Tibial nerve (tissue), 4 donors: ENCODE data around the gene ASF1B. TPM values are rescaled to one million over a fixed set of nuclear protein-coding genes. Genes with fewer than 3 reads are reported as not detected.
A peak's percentile ranks its signal among the peaks of the same experiment; 100 is the strongest.

Experiments
- DNase-seq, 2 donors: peaks; one replicate each; pipeline ENCODE4 v3.0.0-alpha.2; 2019; ENCODE audit warnings: low spot score in 2 of 2
- H3K27ac ChIP-seq, 4 donors: fragments of 200-600 bp; sonication (generic) in 3 of 4; one replicate each; pipeline ENCODE4 v1.5.1; 2017 to 2019; ENCODE audit warnings: mild to moderate bottlenecking in 1 of 4
- H3K27me3 ChIP-seq, 2 donors: fragments of 200-600 bp; sonication (generic) in 1 of 2; one replicate each; pipeline versions ENCODE4 v1.5.1 to v1.6.0; 2017 to 2019
- H3K36me3 ChIP-seq, 3 donors: fragments of 200-600 bp; sonication (generic); one replicate each; pipeline ENCODE4 v1.5.1; 2018 to 2019
- H3K4me1 ChIP-seq, 4 donors: fragments of 200-600 bp; sonication (generic) in 3 of 4; one replicate each; pipeline ENCODE4 v1.5.1; 2017 to 2019
- H3K4me3 ChIP-seq, 4 donors: fragments of 200-600 bp; sonication (generic) in 3 of 4; one replicate each; pipeline ENCODE4 v1.5.1; 2017 to 2019; ENCODE audit warnings: mild to moderate bottlenecking in 1 of 4, moderate library complexity in 1 of 4
- H3K9me3 ChIP-seq, 4 donors: fragments of 200-600 bp; sonication (generic) in 3 of 4; one replicate each; pipeline ENCODE4 v1.5.1; 2017 to 2019
- CTCF ChIP-seq, 5 experiments: fragments of 200-600 bp in 3 of 5; fragments of 450-650 bp in 2 of 5; sonication (generic) in 3 of 5; IDR thresholded peaks; one replicate each; pipeline ENCODE4 v1.5.1; 2016 to 2019; ENCODE audit warnings: antibody characterized with exemption in 5 of 5, mild to moderate bottlenecking in 3 of 5, moderate library complexity in 2 of 5
- EP300 ChIP-seq, 2 donors: sonication (generic); formaldehyde crosslinking; IDR thresholded peaks; one replicate each; pipeline ENCODE4 v1.6.1; 2017; ENCODE audit warnings: antibody characterized with exemption in 2 of 2, mild to moderate bottlenecking in 1 of 2
- POLR2A ChIP-seq, 2 donors: fragments of 450-650 bp; IDR thresholded peaks; one replicate each; pipeline ENCODE4 v1.6.1; 2017; ENCODE audit warnings: antibody characterized with exemption in 2 of 2, mild to moderate bottlenecking in 2 of 2, moderate library complexity in 2 of 2
- WGBS, 2 donors: methylation state at CpG; one replicate each; pipeline ENCODE4 v1.1.5; 2018; 5-methylcytosine and 5-hydroxymethylcytosine counted together
- total RNA-seq, 4 donors: library from RNA; depleted of rRNA; stranded (reverse); fragments of >200 nt; gene quantifications; one replicate each; pipeline ENCODE4 v1.1.0, GENCODE V29; 2016

Gene ASF1B
- total RNA-seq, 4 donors from 2014 or later, result 0.90 to 2.3 TPM; not detected in 2

GRCh38 chr19:14135985-14136508 lies 342 bp downstream of the ASF1B start:
- Histone ChIP-seq H3K4me3 (peak overlapping the region; percentile 26 to 68 (median 52)), H3K27ac (peak overlapping the region in 3 of 4 donors; percentile 2 to 73 (median 70)), H3K4me1 (peaks cover 0 to 36% (median 19%) of the 10 kb centered on the region in 4 donors), H3K36me3 (peaks cover 0 to 4% (median 0%) of the 10 kb centered on the region in 3 donors), H3K27me3 (no peaks in the 10 kb centered on the region), H3K9me3 (no peaks in the 10 kb centered on the region)
- WGBS, 2 donors, result 1 to 2% methylated on average over 16 to 32 of the region's 38 CpGs
- DNase-seq, result no peak
- no peak for TF ChIP-seq EP300 (IDR thresholded peaks at IDR 0.05)
- TF ChIP-seq POLR2A (IDR thresholded peaks at IDR 0.05), result no peak
- TF ChIP-seq CTCF (IDR thresholded peaks at IDR 0.05), result no peak

GRCh38 chr19:14135355-14135754 lies 1.0 kb downstream of the ASF1B start:
- WGBS, 2 donors, result 40 to 48% methylated on average over 6 of the region's 6 CpGs
- H3K4me1 ChIP-seq, result peaks cover 0 to 36% (median 19%) of the 10 kb centered on the region in 4 donors
- peaks cover 0 to 4% (median 0%) of the 10 kb centered on the region in 3 donors for H3K36me3 ChIP-seq
- no peak overlapping the region for H3K27ac ChIP-seq
- DNase-seq, result no peak
- H3K4me3 ChIP-seq, result no peak overlapping the region
- H3K27me3 ChIP-seq, result no peaks in the 10 kb centered on the region
- TF ChIP-seq POLR2A (IDR thresholded peaks at IDR 0.05), result no peak
- no peak for TF ChIP-seq EP300 (IDR thresholded peaks at IDR 0.05)
- TF ChIP-seq CTCF (IDR thresholded peaks at IDR 0.05), result no peak
- H3K9me3 ChIP-seq, result no peaks in the 10 kb centered on the region

GRCh38 chr19:14127929-14128509 lies 8.4 kb downstream of the ASF1B start:
- H3K36me3 ChIP-seq, result no peaks in the 10 kb centered on the region
- TF ChIP-seq EP300 (IDR thresholded peaks at IDR 0.05) (peak in 1 of 2 donors; percentile 76), CTCF (IDR thresholded peaks at IDR 0.05) (no peak), POLR2A (IDR thresholded peaks at IDR 0.05) (no peak)
- no peak overlapping the region for H3K4me3 ChIP-seq
- DNase-seq, result no peak
- H3K27ac ChIP-seq, result no peak overlapping the region
- H3K9me3 ChIP-seq, result no peaks in the 10 kb centered on the region
- peaks cover 0 to 13% (median 0%) of the 10 kb centered on the region in 4 donors for H3K4me1 ChIP-seq
- H3K27me3 ChIP-seq, result no peaks in the 10 kb centered on the region
- 76 to 84% methylated on average over 3 to 4 of the region's 4 CpGs for WGBS, 2 donors

- H3K27ac ChIP-seq, result no peak overlapping the region
Observed at GRCh38 chr19:14127176-14127575, 9.2 kb downstream of the ASF1B start.

More at GRCh38 chr19:14127176-14127575, 9.2 kb downstream of the ASF1B start:
- 79 to 94% methylated on average over 8 of the region's 8 CpGs for WGBS, 2 donors
- TF ChIP-seq POLR2A (IDR thresholded peaks at IDR 0.05) (no peak), EP300 (IDR thresholded peaks at IDR 0.05) (no peak), CTCF (IDR thresholded peaks at IDR 0.05) (no peak)
- Histone ChIP-seq H3K27me3 (no peaks in the 10 kb centered on the region), H3K9me3 (no peaks in the 10 kb centered on the region), H3K4me3 (no peak overlapping the region), H3K36me3 (no peaks in the 10 kb centered on the region), H3K4me1 (peaks cover 0 to 13% (median 0%) of the 10 kb centered on the region in 4 donors)
- DNase-seq, result no peak
